Heart right ventricle (tissue), 16 donors: ENCODE results near the gene CD9. TPM values are rescaled to one million over a fixed set of nuclear protein-coding genes. Genes with fewer than 3 reads are reported as not detected.
A peak's percentile ranks its signal among the peaks of the same experiment; 100 is the strongest.

Experiments used
- ATAC-seq, 8 donors: fragments of 200-7000 bp; cut with Tn5 transposase; one replicate each; pipeline ENCODE4 v1.9.1; 2020; ENCODE audit warnings: mild to moderate bottlenecking in 8 of 8, moderate library complexity in 8 of 8, moderate number of reproducible peaks in 1 of 8
- DNase-seq, 2 donors: peaks; one replicate each; pipeline ENCODE4 v3.0.0-alpha.2; 2020
- H3K27ac ChIP-seq, 10 donors: fragments of 200-600 bp; sonication (generic) in 2 of 10; one replicate each; pipeline versions ENCODE4 v1.5.0 to v1.8.0; 2020 to 2022; ENCODE audit warnings: mild to moderate bottlenecking in 3 of 10
- H3K27me3 ChIP-seq, 7 donors: fragments of 200-600 bp; one replicate each; pipeline ENCODE4 v1.8.0; 2021 to 2022; ENCODE audit warnings: mild to moderate bottlenecking in 2 of 7
- H3K36me3 ChIP-seq, 9 donors: fragments of 200-600 bp; sonication (generic) in 1 of 9; one replicate each; pipeline versions ENCODE4 v1.5.0 to v1.8.0; 2020 to 2022; ENCODE audit warnings: mild to moderate bottlenecking in 2 of 9
- H3K4me1 ChIP-seq, 9 donors: fragments of 200-600 bp; sonication (generic) in 1 of 9; one replicate each; pipeline versions ENCODE4 v1.5.0 to v1.8.0; 2020 to 2022; ENCODE audit warnings: mild to moderate bottlenecking in 4 of 9
- H3K4me3 ChIP-seq, 10 donors: fragments of 200-600 bp; sonication (generic) in 2 of 10; one replicate each; pipeline versions ENCODE4 v1.5.0 to v1.8.0; 2020 to 2022; ENCODE audit warnings: mild to moderate bottlenecking in 7 of 10, moderate library complexity in 2 of 10
- H3K9me3 ChIP-seq, 11 donors: fragments of 200-600 bp in 10 of 11; sonication (generic) in 2 of 11; one replicate each; pipeline versions ENCODE4 v1.5.0 to v1.8.0; 2013 to 2022; ENCODE audit warnings: mild to moderate bottlenecking in 2 of 11, control low read depth in 1 of 11, moderate library complexity in 1 of 11
- CTCF ChIP-seq, 9 donors: fragments of 200-600 bp; sonication (generic) in 2 of 9; IDR thresholded peaks; one replicate each; pipeline versions ENCODE4 v1.5.0 to v1.8.0; 2021 to 2022; ENCODE audit warnings: antibody characterized with exemption in 9 of 9, mild to moderate bottlenecking in 5 of 9, moderate library complexity in 1 of 9
- WGBS, 2 donors: extraction: QIAGEN DNeasy Blood & Tissue Kit; methylation state at CpG; one replicate each; pipeline ENCODE4 v1.1.7; 2013; ENCODE audit warnings: inconsistent platforms in 1 of 2; 5-methylcytosine and 5-hydroxymethylcytosine counted together
- intact Hi-C, 10 donors: fragments of 100-400 bp; cut with DNase I; formaldehyde crosslinking; loops; one replicate each; pipeline versions ENCODE4 v1.11.1 to v1.14.2; 2022
- polyA plus RNA-seq, 2 donors: library from polyadenylated mRNA; stranded (reverse); fragments of 200-250 nt; gene quantifications; one replicate each; pipeline ENCODE4 v1.2.3, GENCODE V29; 2013
- total RNA-seq, 10 donors: library from RNA; stranded (reverse); fragmentation: NEBNext Ultra II Directional in 3 of 10; extraction: Animal tissue kit (Norgen Biotek cat#: 25700) in 3 of 10; gene quantifications; one replicate each; pipeline versions ENCODE4 v1.2.1 to v1.2.4, GENCODE V29; 2021 to 2023
- donor health status: Arrhythmogenic right ventricular cardiomyopathy.
- donor health status: ischemic (EF 13 %, LVEDD 7.1; RV severe dilation, severe dysfunction).
- donor health status: healthy with polysubstance abuse.
- donor health status: DM: no; HTN: yes; CAD: no.
- donor health status: DM: no; HTN: no; CAD: no.
- donor health status: ischemic (EF 25% LVEDD 6.9; RV normal size, moderate dysfunction).
- donor health status: ischemic (EF 25% LVEDD 5.7; RV mildly dilated, moderate dysfunction).
- donor health status: healthy.
- donor health status: DM: yes; HTN: yes; CAD: no.
- donor health status: Ischemic cardiomyopathy.
- donor health status: ischemic (EF 35%, LVEDD 5.7; RV mildly dilated, moderate dysfunction).
- donor health status: nonischemic (EF 11% LVEDD 7.7; RV severe dilation, severe dysfunction).
- donor health status: DM: yes; HTN: yes; CAD: no.
- donor health status: PGD.
- donor health status: ischemic (EF 29% LVEDD 5.4; RV normal size, mild dysfunction).
- donor health status: nonischemic (EF 23%, LVEDD 6.1; RV moderate dilation, normal function).

The CD9 gene
- total and polyA plus RNA-seq, 12 donors, result 24.8 to 109 (median 54.2) TPM

DNA sequence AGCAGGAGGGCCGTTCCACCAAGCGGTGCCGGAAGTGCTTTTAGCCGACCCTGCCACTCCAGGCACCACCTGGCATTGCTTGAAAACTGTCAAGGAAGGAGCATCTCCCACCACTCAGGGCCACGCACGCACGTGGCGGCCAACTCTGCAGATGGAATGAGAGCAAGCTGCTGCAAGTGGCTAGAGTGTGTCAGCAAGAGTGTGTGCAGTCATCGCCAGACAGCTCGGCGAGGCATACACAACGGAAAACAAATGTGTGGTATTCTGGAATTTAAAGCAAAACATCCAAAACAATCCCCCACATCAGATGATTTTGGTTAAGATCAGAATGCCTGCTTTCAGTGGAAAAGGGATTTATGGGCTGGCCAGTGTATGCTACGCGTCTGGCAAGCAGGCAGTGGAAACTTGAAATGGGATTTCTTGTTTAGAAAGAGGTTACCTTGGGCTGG, 11.2 kb downstream of the CD9 start:
- peaks cover 38 to 100% (median 74%) of the 10 kb centered on the region in 9 donors for H3K4me1 ChIP-seq
- ATAC-seq, result no peak
- H3K27me3 ChIP-seq, result no peaks in the 10 kb centered on the region
- 87 to 88% methylated on average over 14 of the region's 14 CpGs for WGBS, 2 donors
- intact Hi-C loops, result no loop called here
- DNase-seq, result no peak
- no peak for TF ChIP-seq CTCF (IDR thresholded peaks at IDR 0.05)
- H3K4me3 ChIP-seq, result no peak overlapping the region
- peak overlapping the region in 2 of 10 donors; percentile 28 to 99 for H3K27ac ChIP-seq
- no peaks in the 10 kb centered on the region for H3K9me3 ChIP-seq
- peaks cover 0 to 59% (median 0%) of the 10 kb centered on the region in 9 donors for H3K36me3 ChIP-seq

- ATAC-seq, result no peak
- WGBS, 2 donors, result 74 to 77% methylated on average over 7 of the region's 7 CpGs
- no peak overlapping the region for H3K4me3 ChIP-seq
- H3K4me1 ChIP-seq, result peaks cover 37 to 100% (median 71%) of the 10 kb centered on the region in 9 donors
- no peak for DNase-seq
- intact Hi-C loops, result no loop called here
- no peaks in the 10 kb centered on the region for H3K27me3 ChIP-seq
- peaks cover 0 to 59% (median 0%) of the 10 kb centered on the region in 9 donors for H3K36me3 ChIP-seq
- H3K9me3 ChIP-seq, result no peaks in the 10 kb centered on the region
- H3K27ac ChIP-seq, result peak overlapping the region in 3 of 10 donors; percentile 28 to 96 (median 57)
- TF ChIP-seq CTCF (IDR thresholded peaks at IDR 0.05), result no peak
These were observed 11.9 kb downstream of the CD9 start for GRCh38 chr12:6212086-6212485.

GRCh38 chr12:6213969-6214368, 13.8 kb downstream of the CD9 start:
- no peak for TF ChIP-seq CTCF (IDR thresholded peaks at IDR 0.05)
- Histone ChIP-seq H3K27ac (peak overlapping the region in 2 of 10 donors; percentile 50 to 96), H3K4me1 (peaks cover 36 to 100% (median 67%) of the 10 kb centered on the region in 9 donors), H3K27me3 (no peaks in the 10 kb centered on the region), H3K36me3 (peaks cover 0 to 49% (median 0%) of the 10 kb centered on the region in 9 donors), H3K4me3 (no peak overlapping the region), H3K9me3 (no peaks in the 10 kb centered on the region)
- intact Hi-C loops, result no loop called here
- ATAC-seq (no peak), DNase-seq (no peak)
- 85 to 86% methylated on average over 6 of the region's 6 CpGs for WGBS, 2 donors

GRCh38 chr12:6214633-6215032, 14.4 kb downstream of the CD9 start:
- Histone ChIP-seq H3K4me3 (no peak overlapping the region), H3K36me3 (peaks cover 0 to 43% (median 0%) of the 10 kb centered on the region in 9 donors), H3K4me1 (peaks cover 36 to 100% (median 62%) of the 10 kb centered on the region in 9 donors), H3K9me3 (no peaks in the 10 kb centered on the region), H3K27me3 (no peaks in the 10 kb centered on the region), H3K27ac (peak overlapping the region in 8 of 10 donors; percentile 3 to 96 (median 38))
- no peak for DNase-seq
- intact Hi-C loops, result no loop called here
- ATAC-seq, result no peak
- 80 to 81% methylated on average over 7 of the region's 7 CpGs for WGBS, 2 donors
- TF ChIP-seq CTCF (IDR thresholded peaks at IDR 0.05), result no peak
